Measurements from ENCODE around the gene HMGXB4.
A peak's percentile ranks its signal among the peaks of the same experiment; 100 is the strongest.

HMGXB4 gene

GRCh38 chr22:35288116-35288515 lies 30.8 kb downstream of the HMGXB4 start:
- no peak overlapping the region for H3K27ac ChIP-seq (ENCODE audit: low read depth, low read length)

GRCh38 chr22:35292786-35293185 lies 35.5 kb downstream of the HMGXB4 start:
- Histone ChIP-seq H3K27ac (ENCODE audit: low read depth, low read length) (no peak overlapping the region), H3K4me1 (ENCODE audit: control insufficient read depth in 5 of 5, insufficient read depth in 5 of 5, low read length in 5 of 5) (no peaks in the 10 kb centered on the region), H3K27me3 (ENCODE audit: control insufficient read depth in 5 of 5, insufficient read depth in 4 of 5, low read length in 5 of 5) (no peaks in the 10 kb centered on the region), H3K9me3 (ENCODE audit: control insufficient read depth in 5 of 5, low read length in 5 of 5) (no peaks in the 10 kb centered on the region), H3K36me3 (ENCODE audit: control insufficient read depth in 5 of 5, insufficient read depth in 5 of 5, low read length in 5 of 5) (peaks cover 38 to 70% (median 56%) of the 10 kb centered on the region in 5 donors), H3K9ac (ENCODE audit: low read length in 5 of 5) (no peak overlapping the region), H3K4me3 (ENCODE audit: low read depth in 1 of 5, low read length in 5 of 5) (no peak overlapping the region)

More at GRCh38 chr22:35288116-35288515, 30.8 kb downstream of the HMGXB4 start:
- no peaks in the 10 kb centered on the region for H3K27me3 ChIP-seq (ENCODE audit: control insufficient read depth in 5 of 5, insufficient read depth in 4 of 5, low read length in 5 of 5)
- H3K9ac ChIP-seq (ENCODE audit: low read length in 5 of 5), result no peak overlapping the region
- peaks cover 45 to 75% (median 62%) of the 10 kb centered on the region in 5 donors for H3K36me3 ChIP-seq (ENCODE audit: control insufficient read depth in 5 of 5, insufficient read depth in 5 of 5, low read length in 5 of 5)
- no peaks in the 10 kb centered on the region for H3K4me1 ChIP-seq (ENCODE audit: control insufficient read depth in 5 of 5, insufficient read depth in 5 of 5, low read length in 5 of 5)
- H3K4me3 ChIP-seq (ENCODE audit: low read depth in 1 of 5, low read length in 5 of 5), result no peak overlapping the region
- H3K9me3 ChIP-seq (ENCODE audit: control insufficient read depth in 5 of 5, low read length in 5 of 5), result no peaks in the 10 kb centered on the region

GRCh38 chr22:35296051-35296450 lies 38.8 kb downstream of the HMGXB4 start:
- no peak overlapping the region for H3K27ac ChIP-seq (ENCODE audit: low read depth, low read length)
- H3K27me3 ChIP-seq (ENCODE audit: control insufficient read depth in 5 of 5, insufficient read depth in 4 of 5, low read length in 5 of 5), result no peaks in the 10 kb centered on the region
- H3K36me3 ChIP-seq (ENCODE audit: control insufficient read depth in 5 of 5, insufficient read depth in 5 of 5, low read length in 5 of 5), result peaks cover 29 to 44% (median 34%) of the 10 kb centered on the region in 5 donors
- no peak overlapping the region for H3K9ac ChIP-seq (ENCODE audit: low read length in 5 of 5)
- no peak overlapping the region for H3K4me3 ChIP-seq (ENCODE audit: low read depth in 1 of 5, low read length in 5 of 5)
- H3K4me1 ChIP-seq (ENCODE audit: control insufficient read depth in 5 of 5, insufficient read depth in 5 of 5, low read length in 5 of 5), result peaks cover 0 to 18% (median 12%) of the 10 kb centered on the region in 5 donors
- H3K9me3 ChIP-seq (ENCODE audit: control insufficient read depth in 5 of 5, low read length in 5 of 5), result no peaks in the 10 kb centered on the region

GRCh38 chr22:35299217-35299672 lies 42.0 kb downstream of the HMGXB4 start:
- H3K9me3 ChIP-seq (ENCODE audit: control insufficient read depth in 5 of 5, low read length in 5 of 5), result no peaks in the 10 kb centered on the region
- H3K27ac ChIP-seq (ENCODE audit: low read depth, low read length), result peak overlapping the region; percentile 99
- peaks cover 6 to 17% (median 12%) of the 10 kb centered on the region in 5 donors for H3K36me3 ChIP-seq (ENCODE audit: control insufficient read depth in 5 of 5, insufficient read depth in 5 of 5, low read length in 5 of 5)
- H3K9ac ChIP-seq (ENCODE audit: low read length in 5 of 5), result peak overlapping the region; percentile 43 to 99 (median 99)
- H3K4me1 ChIP-seq (ENCODE audit: control insufficient read depth in 5 of 5, insufficient read depth in 5 of 5, low read length in 5 of 5), result peaks cover 0 to 35% (median 23%) of the 10 kb centered on the region in 5 donors
- H3K27me3 ChIP-seq (ENCODE audit: control insufficient read depth in 5 of 5, insufficient read depth in 4 of 5, low read length in 5 of 5), result no peaks in the 10 kb centered on the region
- peak overlapping the region; percentile 88 to 98 (median 92) for H3K4me3 ChIP-seq (ENCODE audit: low read depth in 1 of 5, low read length in 5 of 5)

GRCh38 chr22:35299673-35300499 lies 42.6 kb downstream of the HMGXB4 start, which contains the start of gene TOM1:
Gene TOM1, plus strand, starts transcription at chr22:35299894. Its CDS starts 35 bp downstream, at chr22:35299929.
- peak within 1 kb of the TSS; percentile 94 to 99 (median 99) for H3K9ac ChIP-seq (ENCODE audit: low read length in 5 of 5)
- H3K27ac ChIP-seq (ENCODE audit: low read depth, low read length), result peak within 1 kb of the TSS; percentile 99
- peak within 1 kb of the TSS; percentile 88 to 98 (median 92) for H3K4me3 ChIP-seq (ENCODE audit: low read depth in 1 of 5, low read length in 5 of 5)
- H3K36me3 ChIP-seq (ENCODE audit: control insufficient read depth in 5 of 5, insufficient read depth in 5 of 5, low read length in 5 of 5), result peaks cover 6 to 16% (median 8%) of the 10 kb centered on the region in 5 donors
- no peaks in the 10 kb centered on the region for H3K27me3 ChIP-seq (ENCODE audit: control insufficient read depth in 5 of 5, insufficient read depth in 4 of 5, low read length in 5 of 5)
- H3K4me1 ChIP-seq (ENCODE audit: control insufficient read depth in 5 of 5, insufficient read depth in 5 of 5, low read length in 5 of 5), result peaks cover 0 to 38% (median 26%) of the 10 kb centered on the region in 5 donors
- H3K9me3 ChIP-seq (ENCODE audit: control insufficient read depth in 5 of 5, low read length in 5 of 5), result no peaks in the 10 kb centered on the region

DNA sequence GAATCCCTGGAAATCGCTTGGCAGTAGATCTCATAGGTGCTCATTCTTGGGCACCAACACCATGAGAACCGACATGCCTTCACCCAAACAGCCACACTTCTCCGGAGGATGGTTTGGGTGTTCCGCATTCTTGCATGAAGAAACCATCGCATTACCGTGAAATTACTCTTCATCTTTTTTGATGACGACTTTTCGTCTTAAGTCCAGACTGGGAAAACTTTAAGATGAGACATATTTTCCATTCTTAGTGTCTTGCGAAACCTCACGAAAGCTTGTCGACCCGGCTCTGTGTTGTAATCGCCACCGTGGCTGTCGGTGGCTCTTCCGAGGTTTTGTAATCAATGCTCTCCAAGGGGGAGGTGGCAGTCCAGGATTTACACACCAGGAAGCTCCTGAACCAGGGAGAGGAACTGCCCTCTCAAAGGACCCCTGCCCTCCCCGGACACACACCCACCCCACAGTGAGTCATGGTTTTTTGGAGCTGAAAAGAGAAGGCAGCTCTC lies 44.1 kb downstream of the HMGXB4 start:
- peaks cover 0 to 47% (median 39%) of the 10 kb centered on the region in 5 donors for H3K4me1 ChIP-seq (ENCODE audit: control insufficient read depth in 5 of 5, insufficient read depth in 5 of 5, low read length in 5 of 5)
- H3K4me3 ChIP-seq (ENCODE audit: low read depth in 1 of 5, low read length in 5 of 5), result peak overlapping the region; percentile 59 to 98 (median 91)
- H3K9me3 ChIP-seq (ENCODE audit: control insufficient read depth in 5 of 5, low read length in 5 of 5), result no peaks in the 10 kb centered on the region
- peak overlapping the region; percentile 99 for H3K27ac ChIP-seq (ENCODE audit: low read depth, low read length)
- peaks cover under 1 to 14% (median 4%) of the 10 kb centered on the region in 5 donors for H3K36me3 ChIP-seq (ENCODE audit: control insufficient read depth in 5 of 5, insufficient read depth in 5 of 5, low read length in 5 of 5)
- H3K9ac ChIP-seq (ENCODE audit: low read length in 5 of 5), result peak overlapping the region; percentile 51 to 99 (median 97)
- no peaks in the 10 kb centered on the region for H3K27me3 ChIP-seq (ENCODE audit: control insufficient read depth in 5 of 5, insufficient read depth in 4 of 5, low read length in 5 of 5)

DNA sequence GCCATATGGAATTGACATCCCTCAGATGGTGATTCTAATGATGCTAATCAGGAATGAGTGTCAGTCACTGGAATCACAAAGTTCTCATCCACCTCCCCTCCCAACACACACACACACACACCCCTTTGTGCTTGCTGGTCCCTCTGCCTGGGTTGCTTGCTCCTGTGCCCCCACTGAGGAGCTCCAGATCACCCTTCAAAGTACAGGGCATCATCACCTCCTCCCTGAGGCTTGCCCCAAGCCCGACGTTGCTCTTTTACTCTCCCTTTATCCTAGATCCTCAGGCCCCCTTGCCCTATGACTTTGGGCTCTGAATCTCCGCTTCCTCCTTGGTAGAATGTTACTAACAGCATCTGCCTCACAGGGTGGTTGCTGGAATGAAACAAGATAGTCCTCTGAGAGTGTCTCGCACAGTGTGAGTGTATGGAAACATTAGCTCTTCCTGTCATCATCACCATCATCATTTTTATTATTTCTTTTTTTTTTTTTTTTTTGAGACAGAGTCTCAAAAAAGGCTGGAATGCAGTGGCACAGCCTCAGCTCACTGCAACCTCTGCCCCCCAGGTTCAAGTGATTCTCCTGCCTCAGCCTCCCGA lies 45.8 kb downstream of the HMGXB4 start:
- Histone ChIP-seq H3K4me3 (ENCODE audit: low read depth in 1 of 5, low read length in 5 of 5) (no peak overlapping the region), H3K27me3 (ENCODE audit: control insufficient read depth in 5 of 5, insufficient read depth in 4 of 5, low read length in 5 of 5) (no peaks in the 10 kb centered on the region), H3K4me1 (ENCODE audit: control insufficient read depth in 5 of 5, insufficient read depth in 5 of 5, low read length in 5 of 5) (peaks cover 0 to 57% (median 49%) of the 10 kb centered on the region in 5 donors), H3K9me3 (ENCODE audit: control insufficient read depth in 5 of 5, low read length in 5 of 5) (no peaks in the 10 kb centered on the region), H3K36me3 (ENCODE audit: control insufficient read depth in 5 of 5, insufficient read depth in 5 of 5, low read length in 5 of 5) (peaks cover 0 to 11% (median 4%) of the 10 kb centered on the region in 5 donors), H3K9ac (ENCODE audit: low read length in 5 of 5) (no peak overlapping the region), H3K27ac (ENCODE audit: low read depth, low read length) (peak overlapping the region; percentile 99)

GRCh38 chr22:35305525-35306070 lies 48.3 kb downstream of the HMGXB4 start:
- no peak overlapping the region for H3K27ac ChIP-seq (ENCODE audit: low read depth, low read length)
- H3K4me3 ChIP-seq (ENCODE audit: low read depth in 1 of 5, low read length in 5 of 5), result no peak overlapping the region
- no peaks in the 10 kb centered on the region for H3K27me3 ChIP-seq (ENCODE audit: control insufficient read depth in 5 of 5, insufficient read depth in 4 of 5, low read length in 5 of 5)
- no peak overlapping the region for H3K9ac ChIP-seq (ENCODE audit: low read length in 5 of 5)
- peaks cover 0 to 52% (median 46%) of the 10 kb centered on the region in 5 donors for H3K4me1 ChIP-seq (ENCODE audit: control insufficient read depth in 5 of 5, insufficient read depth in 5 of 5, low read length in 5 of 5)
- H3K36me3 ChIP-seq (ENCODE audit: control insufficient read depth in 5 of 5, insufficient read depth in 5 of 5, low read length in 5 of 5), result peaks cover 0 to 22% (median 4%) of the 10 kb centered on the region in 5 donors
- H3K9me3 ChIP-seq (ENCODE audit: control insufficient read depth in 5 of 5, low read length in 5 of 5), result no peaks in the 10 kb centered on the region

- no peak overlapping the region for H3K27ac ChIP-seq (ENCODE audit: low read depth, low read length)
- no peaks in the 10 kb centered on the region for H3K9me3 ChIP-seq (ENCODE audit: control insufficient read depth in 5 of 5, low read length in 5 of 5)
- peaks cover 0 to 22% (median 4%) of the 10 kb centered on the region in 5 donors for H3K36me3 ChIP-seq (ENCODE audit: control insufficient read depth in 5 of 5, insufficient read depth in 5 of 5, low read length in 5 of 5)
- peak overlapping the region in 3 of 5 donors; percentile 16 to 44 (median 35) for H3K9ac ChIP-seq (ENCODE audit: low read length in 5 of 5)
- no peaks in the 10 kb centered on the region for H3K27me3 ChIP-seq (ENCODE audit: control insufficient read depth in 5 of 5, insufficient read depth in 4 of 5, low read length in 5 of 5)
- peaks cover 0 to 52% (median 47%) of the 10 kb centered on the region in 5 donors for H3K4me1 ChIP-seq (ENCODE audit: control insufficient read depth in 5 of 5, insufficient read depth in 5 of 5, low read length in 5 of 5)
- H3K4me3 ChIP-seq (ENCODE audit: low read depth in 1 of 5, low read length in 5 of 5), result no peak overlapping the region
These were observed 49.2 kb downstream of the HMGXB4 start for GRCh38 chr22:35306350-35306967.

All from subcutaneous abdominal adipose tissue (tissue), 5 donors.